Upper lobe of left lung (tissue), 6 donors: ENCODE results near the gene SRCAP. TPM values are rescaled to one million over a fixed set of nuclear protein-coding genes. Genes with fewer than 3 reads are reported as not detected.

Source experiments
- ATAC-seq, 2 donors: fragments of 200-7000 bp; cut with Tn5 transposase; one replicate each; pipeline ENCODE4 v1.9.1; 2022; ENCODE audit warnings: mild to moderate bottlenecking in 2 of 2, moderate library complexity in 2 of 2; ENCODE audit not compliant: low FRiP score in 2 of 2
- DNase-seq, 2 donors: peaks; one replicate each; pipeline ENCODE4 v3.0.0-alpha.2; 2019 to 2020
- H3K27ac ChIP-seq, 4 donors: fragments of 200-600 bp; sonication (generic); one replicate each; pipeline ENCODE4 v1.5.1; 2016 to 2019
- H3K27me3 ChIP-seq, 4 donors: fragments of 200-600 bp; sonication (generic); one replicate each; pipeline ENCODE4 v1.5.1; 2017 to 2019
- H3K36me3 ChIP-seq, 4 donors: fragments of 200-600 bp; sonication (generic); one replicate each; pipeline ENCODE4 v1.5.1; 2016 to 2019
- H3K4me1 ChIP-seq, 4 donors: fragments of 200-600 bp; sonication (generic); one replicate each; pipeline ENCODE4 v1.5.1; 2018 to 2019
- H3K4me3 ChIP-seq, 4 donors: fragments of 200-600 bp; sonication (generic); one replicate each; pipeline ENCODE4 v1.5.1; 2017 to 2019; ENCODE audit warnings: mild to moderate bottlenecking in 2 of 4, moderate library complexity in 1 of 4
- H3K9me3 ChIP-seq, 4 donors: fragments of 200-600 bp; sonication (generic); one replicate each; pipeline ENCODE4 v1.5.1; 2018 to 2019
- EP300 ChIP-seq, 4 donors: sonication (generic); formaldehyde crosslinking; IDR thresholded peaks; one replicate each; pipeline ENCODE4 v1.5.1; 2017; ENCODE audit warnings: antibody characterized with exemption in 4 of 4, control low read depth in 2 of 4
- POLR2A ChIP-seq, 4 donors: fragments of 450-650 bp; IDR thresholded peaks; one replicate each; pipeline ENCODE4 v1.5.1; 2016 to 2017; ENCODE audit warnings: antibody characterized with exemption in 4 of 4, mild to moderate bottlenecking in 2 of 4
- POLR2AphosphoS5 ChIP-seq, 2 donors: sonication (generic); formaldehyde crosslinking; IDR thresholded peaks; one replicate each; pipeline ENCODE4 v1.5.1; 2017; ENCODE audit warnings: antibody characterized with exemption in 2 of 2
- WGBS, 2 donors: methylation state at CpG; one replicate each; pipeline ENCODE4 v1.1.5; 2017 to 2018; 5-methylcytosine and 5-hydroxymethylcytosine counted together
- total RNA-seq, 6 donors: library from RNA; depleted of rRNA in 4 of 6; stranded (reverse); fragments of >200 nt in 4 of 6; gene quantifications; one replicate each; pipeline versions ENCODE4 v1.1.0 to v1.2.1, GENCODE V29; 2016 to 2021
- TF ChIP-seq, protein P1 (sequence below), 6 experiments: fragments of 450-650 bp in 4 of 6; fragments of 200-600 bp in 2 of 6; sonication (generic) in 2 of 6; IDR thresholded peaks; one replicate each; pipeline ENCODE4 v1.5.1; 2016 to 2019; ENCODE audit warnings: antibody characterized with exemption in 6 of 6
- donor health status: DM: no; HTN: no; CAD: no; lungs with moderate emphysema.
- donor health status: DM: no; HTN: yes; CAD: no; lungs with severe emphysema.

The SRCAP gene
- total RNA-seq, 6 donors from 2014 or later = 38.3 to 102 (median 66.0) TPM

GRCh38 chr16:30664616-30665109, 34.3 kb upstream of the SRCAP start:
- Histone ChIP-seq H3K27ac (no peak overlapping the region), H3K9me3 (no peaks in the 10 kb centered on the region), H3K4me1 (peaks cover 24 to 47% (median 24%) of the 10 kb centered on the region in 4 donors), H3K4me3 (no peak overlapping the region), H3K36me3 (peaks cover 61 to 87% (median 83%) of the 10 kb centered on the region in 4 donors), H3K27me3 (no peaks in the 10 kb centered on the region)
- ATAC-seq (no peak), DNase-seq (no peak)
- 86 to 93% methylated on average over 7 to 14 of the region's 15 CpGs for WGBS, 2 donors
- TF ChIP-seq POLR2AphosphoS5 (IDR thresholded peaks at IDR 0.05) (no peak), EP300 (IDR thresholded peaks at IDR 0.05) (no peak), POLR2A (IDR thresholded peaks at IDR 0.05) (no peak)
- TF ChIP-seq, protein P1, sequence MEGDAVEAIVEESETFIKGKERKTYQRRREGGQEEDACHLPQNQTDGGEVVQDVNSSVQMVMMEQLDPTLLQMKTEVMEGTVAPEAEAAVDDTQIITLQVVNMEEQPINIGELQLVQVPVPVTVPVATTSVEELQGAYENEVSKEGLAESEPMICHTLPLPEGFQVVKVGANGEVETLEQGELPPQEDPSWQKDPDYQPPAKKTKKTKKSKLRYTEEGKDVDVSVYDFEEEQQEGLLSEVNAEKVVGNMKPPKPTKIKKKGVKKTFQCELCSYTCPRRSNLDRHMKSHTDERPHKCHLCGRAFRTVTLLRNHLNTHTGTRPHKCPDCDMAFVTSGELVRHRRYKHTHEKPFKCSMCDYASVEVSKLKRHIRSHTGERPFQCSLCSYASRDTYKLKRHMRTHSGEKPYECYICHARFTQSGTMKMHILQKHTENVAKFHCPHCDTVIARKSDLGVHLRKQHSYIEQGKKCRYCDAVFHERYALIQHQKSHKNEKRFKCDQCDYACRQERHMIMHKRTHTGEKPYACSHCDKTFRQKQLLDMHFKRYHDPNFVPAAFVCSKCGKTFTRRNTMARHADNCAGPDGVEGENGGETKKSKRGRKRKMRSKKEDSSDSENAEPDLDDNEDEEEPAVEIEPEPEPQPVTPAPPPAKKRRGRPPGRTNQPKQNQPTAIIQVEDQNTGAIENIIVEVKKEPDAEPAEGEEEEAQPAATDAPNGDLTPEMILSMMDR (IDR thresholded peaks at IDR 0.05) = no peak

GRCh38 chr16:30665155-30665829, 33.7 kb upstream of the SRCAP start:
- H3K9me3 ChIP-seq = no peaks in the 10 kb centered on the region
- 90 to 94% methylated on average over 16 to 22 of the region's 22 CpGs for WGBS, 2 donors
- no peak for ATAC-seq
- peaks cover 20 to 41% (median 22%) of the 10 kb centered on the region in 4 donors for H3K4me1 ChIP-seq
- H3K36me3 ChIP-seq = peaks cover 65 to 94% (median 90%) of the 10 kb centered on the region in 4 donors
- no peak overlapping the region for H3K27ac ChIP-seq
- no peak for DNase-seq
- no peak overlapping the region for H3K4me3 ChIP-seq
- no peaks in the 10 kb centered on the region for H3K27me3 ChIP-seq
- TF ChIP-seq, protein P1 (IDR thresholded peaks at IDR 0.05) = no peak
- no peak for TF ChIP-seq POLR2AphosphoS5 (IDR thresholded peaks at IDR 0.05)

DNA sequence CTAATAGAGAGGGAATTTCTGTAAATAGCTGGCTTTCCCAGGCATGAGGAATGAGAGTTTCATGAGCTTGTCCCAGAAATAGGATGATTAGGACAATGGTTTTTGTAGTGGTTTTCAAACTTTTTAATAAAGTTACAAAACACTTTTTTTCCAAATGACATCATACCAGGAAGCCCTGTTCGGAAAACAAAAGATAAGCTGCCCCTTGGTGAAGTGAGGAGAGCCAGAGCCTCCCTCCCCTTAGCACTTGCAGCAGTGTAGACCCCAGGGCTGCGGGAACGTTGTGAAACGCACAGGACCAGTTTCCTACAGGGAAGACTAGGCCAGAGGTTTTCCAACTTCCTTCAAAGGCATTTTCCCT, 33.2 kb upstream of the SRCAP start:
- no peak for DNase-seq
- no peak for ATAC-seq
- Histone ChIP-seq H3K9me3 (no peaks in the 10 kb centered on the region), H3K4me3 (no peak overlapping the region), H3K36me3 (peaks cover 65 to 99% (median 94%) of the 10 kb centered on the region in 4 donors), H3K27me3 (no peaks in the 10 kb centered on the region), H3K4me1 (peaks cover 15 to 36% (median 16%) of the 10 kb centered on the region in 4 donors), H3K27ac (no peak overlapping the region)
- 79 to 82% methylated on average over 4 of the region's 4 CpGs for WGBS, 2 donors
- TF ChIP-seq POLR2A (IDR thresholded peaks at IDR 0.05) (no peak), EP300 (IDR thresholded peaks at IDR 0.05) (no peak), POLR2AphosphoS5 (IDR thresholded peaks at IDR 0.05) (no peak)
- TF ChIP-seq, protein P1 (IDR thresholded peaks at IDR 0.05) = no peak

DNA sequence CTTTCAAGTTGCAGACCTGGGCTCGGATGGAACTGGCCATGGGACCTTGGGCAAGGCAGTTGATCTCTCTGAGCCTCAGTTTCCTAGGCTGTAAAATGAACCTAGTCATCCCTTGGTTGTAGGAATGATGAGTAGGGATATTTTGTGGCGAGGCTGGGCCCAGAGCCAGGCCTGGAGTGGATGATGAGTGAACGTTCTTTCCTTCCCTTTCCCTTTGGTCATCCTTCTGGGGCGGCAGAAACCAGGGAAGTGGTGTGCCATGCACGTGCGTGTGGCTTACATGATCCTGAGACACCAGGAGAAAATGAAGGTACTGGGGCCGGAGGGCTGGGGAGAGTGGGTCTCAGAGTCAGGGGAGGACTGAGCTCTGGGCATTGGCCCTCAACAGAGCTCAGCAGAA, 32.3 kb upstream of the SRCAP start:
- 69 to 84% methylated on average over 7 of the region's 7 CpGs for WGBS, 2 donors
- DNase-seq = no peak
- Histone ChIP-seq H3K9me3 (no peaks in the 10 kb centered on the region), H3K4me1 (peaks cover 6 to 27% (median 8%) of the 10 kb centered on the region in 4 donors), H3K27me3 (no peaks in the 10 kb centered on the region), H3K27ac (no peak overlapping the region), H3K36me3 (peaks cover 65 to 93% (median 92%) of the 10 kb centered on the region in 4 donors), H3K4me3 (no peak overlapping the region)
- ATAC-seq = no peak
- no peak for TF ChIP-seq POLR2A (IDR thresholded peaks at IDR 0.05)
- TF ChIP-seq POLR2AphosphoS5 (IDR thresholded peaks at IDR 0.05) = no peak
- no peak for TF ChIP-seq EP300 (IDR thresholded peaks at IDR 0.05)

- Histone ChIP-seq H3K27ac (no peak overlapping the region), H3K36me3 (peaks cover 60 to 86% (median 84%) of the 10 kb centered on the region in 4 donors), H3K27me3 (no peaks in the 10 kb centered on the region), H3K4me3 (no peak overlapping the region), H3K9me3 (no peaks in the 10 kb centered on the region), H3K4me1 (peaks cover 2 to 19% (median 4%) of the 10 kb centered on the region in 4 donors)
- 93 to 95% methylated on average over 7 to 11 of the region's 11 CpGs for WGBS, 2 donors
- DNase-seq (no peak), ATAC-seq (no peak)
- TF ChIP-seq, protein P1 (IDR thresholded peaks at IDR 0.05) = no peak
- no peak for TF ChIP-seq POLR2AphosphoS5 (IDR thresholded peaks at IDR 0.05)
- no peak for TF ChIP-seq POLR2A (IDR thresholded peaks at IDR 0.05)
- TF ChIP-seq EP300 (IDR thresholded peaks at IDR 0.05) = no peak
These were observed 31.5 kb upstream of the SRCAP start for GRCh38 chr16:30667361-30667905.
